GM19438 (cell line): ENCODE measurements around the gene SFXN5.
"Not testable (repeated sequence)": the region's sequence is repeated elsewhere in the genome, so short reads cannot be mapped to it uniquely, and the experiment has no call there.

Experiments used
- ATAC-seq: cut with Tn5 transposase; IDR thresholded peaks from one replicate; pipeline ENCODE4 v1.9.1; 2021; ENCODE audit warnings: low read depth; ENCODE audit not compliant: unreplicated experiment

Gene SFXN5

GRCh38 chr2:73103018-73103542, 31.6 kb upstream of the SFXN5 start:
- ATAC-seq: no peak

- ATAC-seq: no peak
These were observed 30.2 kb upstream of the SFXN5 start for GRCh38 chr2:73101626-73102256.

GRCh38 chr2:73100956-73101355, 29.4 kb upstream of the SFXN5 start:
- ATAC-seq: no peak

- no peak for ATAC-seq
These were observed 28.0 kb upstream of the SFXN5 start for GRCh38 chr2:73099486-73099885.

GRCh38 chr2:73095910-73096309, 24.4 kb upstream of the SFXN5 start:
- no peak for ATAC-seq

- ATAC-seq: not testable (repeated sequence)
These were observed 22.2 kb upstream of the SFXN5 start for GRCh38 chr2:73093601-73094218.

GRCh38 chr2:73092146-73092783, 20.8 kb upstream of the SFXN5 start:
- no peak for ATAC-seq

- ATAC-seq: no peak
These were observed 20.2 kb upstream of the SFXN5 start for GRCh38 chr2:73091696-73092095.

GRCh38 chr2:73091164-73091563, 19.7 kb upstream of the SFXN5 start:
- ATAC-seq: no peak

GRCh38 chr2:73089270-73090030, 17.9 kb upstream of the SFXN5 start:
- ATAC-seq: no peak

- no peak for ATAC-seq
These were observed 17.2 kb upstream of the SFXN5 start for GRCh38 chr2:73088703-73089102.

- ATAC-seq: no peak
These were observed 16.7 kb upstream of the SFXN5 start for GRCh38 chr2:73088211-73088610.

- ATAC-seq: no peak
These were observed 15.8 kb upstream of the SFXN5 start for GRCh38 chr2:73087311-73087710.

GRCh38 chr2:73085691-73086090, 14.2 kb upstream of the SFXN5 start:
- peak; percentile 92 for ATAC-seq

GRCh38 chr2:73084971-73085370, 13.5 kb upstream of the SFXN5 start:
- no peak for ATAC-seq

- ATAC-seq: no peak
These were observed 12.6 kb upstream of the SFXN5 start for GRCh38 chr2:73083886-73084800.

GRCh38 chr2:73082523-73083410, 11.3 kb upstream of the SFXN5 start:
- no peak for ATAC-seq

GRCh38 chr2:73081181-73081671, 9.7 kb upstream of the SFXN5 start:
- no peak for ATAC-seq
